Loucy (cell line): ENCODE results near the gene TMPRSS13.

ENCODE experiments used
- H2AFZ ChIP-seq: fragments of 200-600 bp; sonication (generic); 2 replicates; pipeline ENCODE4 v1.6.0; 2016; ENCODE audit warnings: antibody characterized with exemption, mild to moderate bottlenecking, low read length, moderate library complexity
- H3F3A ChIP-seq: fragments of 200-600 bp; 2 replicates; pipeline ENCODE4 v1.6.0; 2016; ENCODE audit warnings: antibody characterized with exemption, low read depth, mild to moderate bottlenecking
- H3K27me3 ChIP-seq: fragments of 200-600 bp; sonication (generic); 2 replicates; pipeline ENCODE4 v1.6.1; 2014; ENCODE audit warnings: low read length, mild to moderate bottlenecking; ENCODE audit not compliant: insufficient read depth, poor library complexity, severe bottlenecking
- H3K36me3 ChIP-seq: fragments of 200-600 bp; sonication (generic); 2 replicates; pipeline ENCODE4 v1.6.1; 2016; ENCODE audit warnings: low read length; ENCODE audit not compliant: insufficient read depth
- H3K4me1 ChIP-seq: fragments of 200-600 bp; sonication (generic); 2 replicates; pipeline ENCODE4 v1.5.1; 2014; ENCODE audit warnings: low read length, mild to moderate bottlenecking; ENCODE audit not compliant: insufficient read depth, poor library complexity, severe bottlenecking
- H3K4me2 ChIP-seq: fragments of 200-600 bp; sonication (generic); 2 replicates; pipeline ENCODE4 v1.6.0; 2014; ENCODE audit warnings: antibody characterized with exemption, low read length, low read depth, mild to moderate bottlenecking; ENCODE audit not compliant: poor library complexity, severe bottlenecking
- H3K4me3 ChIP-seq: fragments of 200-600 bp; sonication (generic); 2 replicates; pipeline ENCODE4 v1.5.1; 2014; ENCODE audit warnings: low read length, mild to moderate bottlenecking, mixed read lengths; ENCODE audit not compliant: poor library complexity, severe bottlenecking
- H3K79me2 ChIP-seq: fragments of 200-600 bp; sonication (generic); 2 replicates; pipeline ENCODE4 v1.6.1; 2014; ENCODE audit warnings: low read length; ENCODE audit not compliant: insufficient read depth
- H3K9ac ChIP-seq: fragments of 200-600 bp; sonication (generic); 2 replicates; pipeline ENCODE4 v1.6.0; 2014; ENCODE audit warnings: mild to moderate bottlenecking, low read depth, low read length, moderate library complexity; ENCODE audit not compliant: poor library complexity, severe bottlenecking
- H3K9me2 ChIP-seq: fragments of 200-600 bp; sonication (generic); replicated peaks from 2 replicates; pipeline ENCODE4 v1.6.1; 2016; ENCODE audit warnings: low read depth, low read length, mixed read lengths
- H3K9me3 ChIP-seq: fragments of 200-600 bp; sonication (generic); 2 replicates; pipeline ENCODE4 v1.6.1; 2014; ENCODE audit warnings: mild to moderate bottlenecking, antibody characterized with exemption, low read length, low read depth; ENCODE audit not compliant: insufficient read depth
- H4K20me1 ChIP-seq: fragments of 200-600 bp; sonication (generic); 2 replicates; pipeline ENCODE4 v1.6.0; 2014; ENCODE audit warnings: antibody characterized with exemption, low read length, mild to moderate bottlenecking; ENCODE audit not compliant: insufficient read depth, poor library complexity, severe bottlenecking
- EZH2phosphoT487 ChIP-seq: fragments of 200-600 bp; IDR thresholded peaks from 2 replicates; pipeline ENCODE4 v1.6.1; 2018; ENCODE audit warnings: antibody characterized with exemption, mild to moderate bottlenecking, moderate library complexity, borderline replicate concordance
- TF ChIP-seq, protein P1 (sequence below): fragments of 200-600 bp; sonication (generic); conservative IDR thresholded peaks from 2 replicates; pipeline ENCODE4 v1.5.1; 2014; ENCODE audit warnings: mild to moderate bottlenecking, antibody characterized with exemption, low read length

Gene TMPRSS13

DNA sequence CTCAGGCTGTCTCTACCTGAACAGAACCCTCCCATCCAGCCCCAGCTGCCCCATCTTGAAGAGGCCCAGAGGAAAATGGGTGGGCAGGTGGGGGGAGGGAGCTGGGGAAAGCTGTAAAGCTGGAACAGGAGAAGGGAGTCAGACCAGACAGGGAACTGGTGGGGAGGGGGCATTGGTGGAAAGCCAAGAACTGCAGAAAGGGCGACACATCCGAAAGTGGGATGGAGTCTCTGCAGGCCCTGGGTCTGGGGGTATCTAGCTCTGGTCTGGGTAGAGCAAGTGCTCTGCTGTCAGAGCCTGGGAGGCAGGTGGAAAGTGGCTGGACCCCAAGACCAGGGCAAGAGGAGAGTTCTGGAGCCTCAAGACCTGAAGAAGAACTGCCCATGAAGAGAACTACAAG is 7.7 kb downstream of the TMPRSS13 start:
- H3K9me2 ChIP-seq, result no peaks in the 10 kb centered on the region
- no peaks in the 10 kb centered on the region for H3K9me3 ChIP-seq
- H3K4me1 ChIP-seq, result peaks cover 10% of the 10 kb centered on the region
- H3K4me3 ChIP-seq, result no peak overlapping the region
- peak overlapping the region; percentile 38 for H3K9ac ChIP-seq
- no peak overlapping the region for H2AFZ ChIP-seq
- H3F3A ChIP-seq, result no peaks in the 10 kb centered on the region
- no peaks in the 10 kb centered on the region for H3K79me2 ChIP-seq
- H4K20me1 ChIP-seq, result no peaks in the 10 kb centered on the region
- H3K27me3 ChIP-seq, result no peaks in the 10 kb centered on the region
- H3K36me3 ChIP-seq, result no peaks in the 10 kb centered on the region
- no peak for TF ChIP-seq EZH2phosphoT487
- TF ChIP-seq, protein P1, sequence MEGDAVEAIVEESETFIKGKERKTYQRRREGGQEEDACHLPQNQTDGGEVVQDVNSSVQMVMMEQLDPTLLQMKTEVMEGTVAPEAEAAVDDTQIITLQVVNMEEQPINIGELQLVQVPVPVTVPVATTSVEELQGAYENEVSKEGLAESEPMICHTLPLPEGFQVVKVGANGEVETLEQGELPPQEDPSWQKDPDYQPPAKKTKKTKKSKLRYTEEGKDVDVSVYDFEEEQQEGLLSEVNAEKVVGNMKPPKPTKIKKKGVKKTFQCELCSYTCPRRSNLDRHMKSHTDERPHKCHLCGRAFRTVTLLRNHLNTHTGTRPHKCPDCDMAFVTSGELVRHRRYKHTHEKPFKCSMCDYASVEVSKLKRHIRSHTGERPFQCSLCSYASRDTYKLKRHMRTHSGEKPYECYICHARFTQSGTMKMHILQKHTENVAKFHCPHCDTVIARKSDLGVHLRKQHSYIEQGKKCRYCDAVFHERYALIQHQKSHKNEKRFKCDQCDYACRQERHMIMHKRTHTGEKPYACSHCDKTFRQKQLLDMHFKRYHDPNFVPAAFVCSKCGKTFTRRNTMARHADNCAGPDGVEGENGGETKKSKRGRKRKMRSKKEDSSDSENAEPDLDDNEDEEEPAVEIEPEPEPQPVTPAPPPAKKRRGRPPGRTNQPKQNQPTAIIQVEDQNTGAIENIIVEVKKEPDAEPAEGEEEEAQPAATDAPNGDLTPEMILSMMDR, result no peak
- H3K4me2 ChIP-seq, result no peak overlapping the region

DNA sequence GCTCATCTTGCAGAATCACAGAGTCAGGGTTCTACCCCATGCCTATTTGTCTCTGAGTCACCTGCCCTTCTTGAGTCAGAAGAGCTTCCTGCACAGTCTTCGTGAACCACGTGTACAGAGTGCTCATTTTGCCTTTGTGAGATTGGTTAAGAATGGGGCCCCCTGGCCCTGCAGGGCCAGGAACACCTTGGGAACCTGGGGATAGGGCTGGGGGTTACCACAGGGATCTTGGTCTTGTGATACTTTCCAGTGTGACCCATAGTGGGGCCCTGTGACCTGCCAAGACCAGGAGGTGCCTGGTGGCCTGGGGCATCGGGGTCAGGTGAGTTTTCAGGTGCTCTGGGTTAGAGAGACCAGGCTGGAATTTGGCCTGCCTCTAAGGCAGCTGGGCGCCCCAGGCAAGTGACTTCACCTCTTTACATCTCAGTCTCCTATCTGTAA is 9.4 kb downstream of the TMPRSS13 start:
- Histone ChIP-seq H2AFZ (no peak overlapping the region), H3K9me2 (no peaks in the 10 kb centered on the region), H3K9ac (no peak overlapping the region), H3K9me3 (no peaks in the 10 kb centered on the region), H3K4me1 (peaks cover 20% of the 10 kb centered on the region), H3K27me3 (no peaks in the 10 kb centered on the region), H3K36me3 (no peaks in the 10 kb centered on the region), H3K4me3 (no peak overlapping the region), H4K20me1 (no peaks in the 10 kb centered on the region), H3F3A (no peaks in the 10 kb centered on the region), H3K4me2 (no peak overlapping the region), H3K79me2 (no peaks in the 10 kb centered on the region)
- no peak for TF ChIP-seq EZH2phosphoT487
- TF ChIP-seq, protein P1, result no peak

DNA sequence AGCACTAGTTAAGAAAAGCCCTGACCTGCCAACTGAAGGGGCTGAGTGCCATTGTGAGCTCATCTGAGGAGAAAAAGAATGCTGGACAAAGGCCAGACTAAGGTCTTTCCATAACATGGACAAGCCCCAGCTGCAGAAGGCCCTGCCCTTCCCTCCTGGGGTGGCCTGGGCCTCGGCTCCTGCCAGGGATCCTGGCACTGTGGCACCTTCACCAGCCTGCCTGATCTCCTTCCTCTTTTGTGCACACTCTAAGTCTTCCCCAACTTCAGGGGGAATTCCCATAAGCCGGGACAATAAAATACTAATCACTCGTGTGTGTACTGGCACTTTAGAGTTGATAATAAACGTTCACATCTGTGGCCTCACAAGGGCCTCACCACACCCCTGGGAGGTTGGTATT is 9.9 kb downstream of the TMPRSS13 start:
- Histone ChIP-seq H3K9ac (no peak overlapping the region), H3K4me3 (no peak overlapping the region), H3F3A (no peaks in the 10 kb centered on the region), H3K9me3 (no peaks in the 10 kb centered on the region), H3K36me3 (no peaks in the 10 kb centered on the region), H3K27me3 (no peaks in the 10 kb centered on the region), H3K79me2 (no peaks in the 10 kb centered on the region), H2AFZ (no peak overlapping the region), H3K9me2 (no peaks in the 10 kb centered on the region), H4K20me1 (no peaks in the 10 kb centered on the region), H3K4me2 (no peak overlapping the region), H3K4me1 (peaks cover 24% of the 10 kb centered on the region)
- TF ChIP-seq, protein P1, result no peak
- TF ChIP-seq EZH2phosphoT487, result no peak
